ENCODE measurements around the gene PAF1.
"Not testable (repeated sequence)": the region's sequence is repeated elsewhere in the genome, so short reads cannot be mapped to it uniquely, and the experiment has no call there.

PAF1 gene

GRCh38 chr19:39381910-39382611 is 8.8 kb downstream of the PAF1 start:
- no peak overlapping the region for H3K4me3 ChIP-seq (ENCODE audit: low read depth, low read length)
- in situ Hi-C loops (cut with HindIII; ENCODE audit: low sequenced_read_pairs): no loop called here
- TF ChIP-seq, protein P1, sequence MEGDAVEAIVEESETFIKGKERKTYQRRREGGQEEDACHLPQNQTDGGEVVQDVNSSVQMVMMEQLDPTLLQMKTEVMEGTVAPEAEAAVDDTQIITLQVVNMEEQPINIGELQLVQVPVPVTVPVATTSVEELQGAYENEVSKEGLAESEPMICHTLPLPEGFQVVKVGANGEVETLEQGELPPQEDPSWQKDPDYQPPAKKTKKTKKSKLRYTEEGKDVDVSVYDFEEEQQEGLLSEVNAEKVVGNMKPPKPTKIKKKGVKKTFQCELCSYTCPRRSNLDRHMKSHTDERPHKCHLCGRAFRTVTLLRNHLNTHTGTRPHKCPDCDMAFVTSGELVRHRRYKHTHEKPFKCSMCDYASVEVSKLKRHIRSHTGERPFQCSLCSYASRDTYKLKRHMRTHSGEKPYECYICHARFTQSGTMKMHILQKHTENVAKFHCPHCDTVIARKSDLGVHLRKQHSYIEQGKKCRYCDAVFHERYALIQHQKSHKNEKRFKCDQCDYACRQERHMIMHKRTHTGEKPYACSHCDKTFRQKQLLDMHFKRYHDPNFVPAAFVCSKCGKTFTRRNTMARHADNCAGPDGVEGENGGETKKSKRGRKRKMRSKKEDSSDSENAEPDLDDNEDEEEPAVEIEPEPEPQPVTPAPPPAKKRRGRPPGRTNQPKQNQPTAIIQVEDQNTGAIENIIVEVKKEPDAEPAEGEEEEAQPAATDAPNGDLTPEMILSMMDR (IDR thresholded peaks at IDR 0.05; ENCODE audit: low read depth, low read length): no peak
- no peak for DNase-seq (ENCODE audit: low read depth, low spot score)

DNA sequence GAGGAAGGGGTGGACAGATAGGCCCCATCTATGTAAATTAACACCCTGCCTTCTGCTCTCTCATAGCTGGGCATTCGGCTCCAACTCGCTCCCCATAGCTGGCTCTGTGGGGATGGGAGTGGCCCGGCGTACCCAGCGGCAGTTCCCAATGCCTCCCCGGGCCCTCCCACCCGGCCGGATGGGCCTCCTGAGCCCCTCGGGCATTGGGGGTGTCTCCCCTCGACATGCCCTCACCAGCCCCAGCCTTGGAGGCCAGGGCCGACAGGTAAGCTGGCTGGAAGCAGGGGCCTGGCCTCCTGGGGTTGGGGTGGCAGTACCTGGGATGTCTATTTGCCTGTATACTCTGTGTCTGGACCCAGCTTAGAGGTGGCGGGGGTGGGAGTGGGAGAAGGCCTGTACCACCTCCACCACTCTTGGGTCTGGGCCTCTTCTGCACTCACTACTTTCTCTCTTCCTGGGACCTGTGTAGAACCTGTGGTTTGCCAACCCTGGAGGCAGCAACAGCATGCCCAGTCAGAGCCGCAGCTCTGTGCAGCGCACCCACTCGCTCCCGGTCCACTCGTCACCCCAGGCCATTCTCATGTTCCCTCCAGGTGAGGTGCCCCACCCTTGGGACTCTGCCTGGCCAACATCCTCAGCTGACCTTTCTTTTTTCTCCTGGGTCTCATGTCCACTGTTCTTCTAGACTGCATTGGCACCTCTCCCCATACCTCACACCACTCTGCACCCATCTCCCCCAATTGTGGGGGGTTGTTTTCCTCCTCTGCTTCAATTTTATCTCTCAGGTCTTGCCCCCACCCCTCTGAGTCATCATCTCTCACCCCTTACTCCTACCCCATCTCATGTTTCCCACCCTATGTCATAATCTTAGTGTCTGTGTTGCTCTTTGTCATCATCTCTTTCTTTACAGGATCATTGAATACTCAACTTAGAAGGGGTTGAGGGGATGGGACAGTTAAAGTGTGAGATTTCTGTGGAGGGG is 10.1 kb downstream of the PAF1 start:
- H3K4me3 ChIP-seq (ENCODE audit: low read depth, low read length): no peak overlapping the region
- in situ Hi-C loops (cut with HindIII; ENCODE audit: low sequenced_read_pairs): no loop called here
- TF ChIP-seq, protein P1 (IDR thresholded peaks at IDR 0.05; ENCODE audit: low read depth, low read length): no peak
- no peak for DNase-seq (ENCODE audit: low read depth, low spot score)

DNA sequence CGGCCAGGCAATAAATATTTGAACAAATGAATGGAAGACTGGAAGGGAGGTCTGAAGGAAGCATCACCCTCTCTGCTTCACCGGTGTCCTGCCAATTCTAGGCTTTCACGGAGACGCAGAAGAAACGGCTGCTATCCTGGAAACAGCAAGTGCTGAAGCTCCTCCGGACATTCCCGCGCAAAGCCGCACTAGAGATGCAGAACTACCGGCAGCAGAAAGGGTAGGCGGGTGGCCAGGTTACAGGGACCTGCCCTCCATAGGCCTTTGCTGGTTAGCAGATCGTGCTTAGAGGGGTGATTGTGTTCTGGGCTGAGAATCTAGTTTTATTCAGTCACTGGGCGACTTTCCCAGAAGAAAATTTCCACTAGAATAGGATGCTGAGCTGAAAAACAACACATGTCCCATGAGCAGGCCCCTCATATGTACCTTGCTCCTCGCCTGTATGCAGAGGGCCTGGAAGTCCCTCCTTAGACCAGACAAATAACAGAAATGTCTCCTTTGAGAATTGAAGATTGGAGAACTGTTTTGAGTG is 11.0 kb downstream of the PAF1 start:
- no peak for DNase-seq (ENCODE audit: low read depth, low spot score)
- H3K4me3 ChIP-seq (ENCODE audit: low read depth, low read length): no peak overlapping the region
- in situ Hi-C loops (cut with HindIII; ENCODE audit: low sequenced_read_pairs): no loop called here
- TF ChIP-seq, protein P1 (IDR thresholded peaks at IDR 0.05; ENCODE audit: low read depth, low read length): no peak

DNA sequence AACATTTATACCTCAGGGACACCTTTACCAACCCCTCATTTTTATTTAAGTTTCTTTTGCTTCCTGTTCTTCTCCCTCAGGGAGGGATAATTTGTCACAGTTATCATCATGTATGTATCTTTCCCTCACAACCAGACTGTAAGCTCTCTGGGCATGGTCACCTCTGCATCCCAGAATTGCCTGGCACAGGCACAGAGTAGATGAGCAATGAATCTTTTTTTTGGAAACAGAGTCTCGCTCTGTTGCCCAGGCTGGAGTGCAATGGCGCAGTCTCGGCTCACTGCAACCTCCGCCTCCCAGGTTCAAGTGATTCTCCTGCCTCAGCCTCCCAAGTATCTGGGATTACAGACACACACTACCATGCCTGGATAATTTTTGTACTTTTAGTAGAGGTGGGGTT is 11.5 kb downstream of the PAF1 start:
- DNase-seq (ENCODE audit: low read depth, low spot score); in situ Hi-C loops (cut with HindIII; ENCODE audit: low sequenced_read_pairs); H3K4me3 ChIP-seq (ENCODE audit: low read depth, low read length): not testable (repeated sequence)

DNA sequence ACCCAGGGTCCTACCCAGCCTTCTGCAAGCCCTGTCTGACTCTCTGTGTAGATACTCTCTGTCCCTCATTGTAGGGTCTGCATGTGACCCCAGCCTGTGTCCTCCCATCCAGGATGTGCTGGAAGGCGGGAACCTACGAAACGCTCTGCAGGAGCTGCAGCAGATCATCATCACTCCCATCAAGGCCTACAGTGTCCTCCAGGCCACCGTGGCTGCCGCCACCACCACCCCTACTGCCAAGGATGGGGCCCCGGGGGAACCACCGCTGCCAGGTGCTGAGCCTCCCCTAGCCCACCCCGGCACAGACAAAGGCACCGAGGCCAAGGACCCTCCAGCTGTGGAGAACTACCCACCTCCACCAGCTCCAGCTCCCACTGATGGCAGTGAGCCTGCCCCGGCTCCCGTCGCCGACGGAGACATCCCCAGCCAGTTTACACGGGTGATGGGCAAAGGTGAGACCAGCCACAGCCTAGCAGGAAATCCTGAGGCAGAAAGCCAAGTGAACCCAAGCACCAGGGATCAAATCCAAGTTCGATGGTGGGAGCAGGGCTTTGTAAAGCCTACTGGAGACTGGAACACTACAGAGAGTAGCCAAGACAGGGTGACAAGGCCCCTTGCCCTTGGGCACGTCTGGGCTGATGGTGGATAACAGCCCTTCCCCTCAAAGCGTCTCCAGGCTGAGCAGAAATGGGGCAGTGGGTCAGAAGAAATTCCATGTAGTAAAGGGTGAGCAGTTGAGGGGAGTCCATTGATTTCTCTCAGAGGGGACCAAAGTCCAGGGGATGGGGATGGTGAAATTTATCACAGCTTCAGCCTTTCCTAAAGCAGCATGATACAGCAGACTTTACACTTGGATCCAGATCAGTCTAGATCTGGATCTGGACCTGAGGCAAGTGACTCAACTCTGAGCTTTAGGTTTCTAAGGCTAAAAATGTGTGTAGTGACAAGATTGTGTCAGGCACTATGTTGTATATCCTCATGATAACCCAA is 13.2 kb downstream of the PAF1 start:
- DNase-seq (ENCODE audit: low read depth, low spot score): no peak
- in situ Hi-C loops (cut with HindIII; ENCODE audit: low sequenced_read_pairs): no loop called here
- H3K4me3 ChIP-seq (ENCODE audit: low read depth, low read length): no peak overlapping the region
- TF ChIP-seq, protein P1 (IDR thresholded peaks at IDR 0.05; ENCODE audit: low read depth, low read length): no peak

DNA sequence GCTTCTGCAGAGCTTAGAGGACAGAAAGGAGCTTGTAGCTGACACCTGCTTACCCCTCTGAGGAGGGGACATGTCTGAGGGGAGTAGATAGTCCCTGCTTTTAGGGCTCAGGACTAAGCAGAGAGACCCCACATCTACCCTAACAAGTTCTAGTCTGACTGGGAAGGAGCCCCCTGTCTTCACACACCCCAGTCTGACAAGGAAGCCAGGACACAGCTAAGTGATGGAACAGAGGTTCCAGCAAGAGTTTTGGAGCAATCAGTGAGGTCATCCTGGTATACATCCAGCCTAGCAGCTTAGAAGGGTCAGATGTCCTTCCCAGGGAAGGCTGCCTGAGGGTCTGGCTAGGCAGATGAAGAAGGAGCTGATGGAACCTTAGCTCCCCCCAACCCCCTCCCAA is 15.0 kb downstream of the PAF1 start:
- TF ChIP-seq, protein P1 (IDR thresholded peaks at IDR 0.05; ENCODE audit: low read depth, low read length): no peak
- in situ Hi-C loops (cut with HindIII; ENCODE audit: low sequenced_read_pairs): no loop called here
- no peak for DNase-seq (ENCODE audit: low read depth, low spot score)
- H3K4me3 ChIP-seq (ENCODE audit: low read depth, low read length): no peak overlapping the region
